PFSK-1 (cell line): Measurements from ENCODE around the gene EGR4.

Source experiments
- FOXP2 ChIP-seq: optimal IDR thresholded peaks from 2 replicates; pipeline ENCODE3; 2011; ENCODE audit warnings: borderline replicate concordance, control low read depth, inconsistent platforms; ENCODE audit not compliant: insufficient read depth; ENCODE audit errors: extremely low read length, extremely low read depth
- POLR2AphosphoS5 ChIP-seq: IDR thresholded peaks from 2 replicates; pipeline ENCODE4 v1.6.1; 2012; ENCODE audit warnings: low read depth, mild to moderate bottlenecking, control low read depth, low read length, moderate library complexity
- SIN3A ChIP-seq: IDR thresholded peaks from 2 replicates; pipeline ENCODE4 v1.6.1; 2012; ENCODE audit warnings: mild to moderate bottlenecking, low read length, moderate library complexity, borderline replicate concordance; ENCODE audit not compliant: insufficient read depth
- TF ChIP-seq, protein P1 (sequence below), 2 experiments: IDR thresholded peaks; 2 replicates each; pipeline versions ENCODE4 v1.6.1 to v1.8.0; 2011 to 2012; ENCODE audit warnings: low read depth in 2 of 2, low read length in 2 of 2, control low read depth in 1 of 2, inconsistent platforms in 1 of 2, mild to moderate bottlenecking in 1 of 2, moderate library complexity in 1 of 2; ENCODE audit not compliant: insufficient read depth in 1 of 2

DNA sequence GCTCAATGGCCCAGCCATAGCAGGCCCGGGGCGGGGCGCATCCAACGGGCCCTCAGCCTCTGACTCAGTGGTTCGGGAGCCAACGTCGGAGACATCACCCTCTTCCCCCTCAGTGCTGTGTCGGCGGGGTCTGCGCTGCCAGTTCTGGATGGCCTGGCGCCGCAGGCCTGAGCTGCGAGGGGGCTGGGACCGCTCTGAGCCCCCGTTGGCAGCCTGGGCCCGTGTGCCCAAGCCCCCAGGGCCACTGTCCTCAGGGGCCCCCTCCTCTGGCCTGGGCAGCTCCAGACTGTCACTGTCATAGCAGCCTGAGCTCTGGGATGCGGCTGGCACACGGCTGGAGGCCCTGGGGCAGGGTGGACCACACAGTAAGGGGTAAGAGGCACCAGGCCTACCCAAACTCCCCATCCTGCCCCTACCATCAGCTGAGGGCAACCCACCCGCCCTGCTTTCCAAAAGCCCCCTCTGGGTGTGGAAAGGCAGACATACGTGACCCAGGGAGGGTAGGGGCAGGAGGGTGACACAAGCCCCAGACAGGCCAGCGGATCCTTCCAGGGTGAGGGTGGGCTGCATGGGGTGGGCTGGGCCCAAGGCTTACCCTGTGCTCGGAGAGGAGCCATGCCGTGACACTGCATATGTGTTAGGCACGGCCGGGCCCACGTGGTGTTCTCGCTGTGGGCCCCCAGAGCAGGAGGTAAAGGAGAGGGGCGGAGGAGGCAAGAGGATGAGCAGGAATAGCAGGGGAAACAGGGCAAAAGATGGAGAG lies 27.9 kb downstream of the EGR4 start:
- TF ChIP-seq, protein P1, sequence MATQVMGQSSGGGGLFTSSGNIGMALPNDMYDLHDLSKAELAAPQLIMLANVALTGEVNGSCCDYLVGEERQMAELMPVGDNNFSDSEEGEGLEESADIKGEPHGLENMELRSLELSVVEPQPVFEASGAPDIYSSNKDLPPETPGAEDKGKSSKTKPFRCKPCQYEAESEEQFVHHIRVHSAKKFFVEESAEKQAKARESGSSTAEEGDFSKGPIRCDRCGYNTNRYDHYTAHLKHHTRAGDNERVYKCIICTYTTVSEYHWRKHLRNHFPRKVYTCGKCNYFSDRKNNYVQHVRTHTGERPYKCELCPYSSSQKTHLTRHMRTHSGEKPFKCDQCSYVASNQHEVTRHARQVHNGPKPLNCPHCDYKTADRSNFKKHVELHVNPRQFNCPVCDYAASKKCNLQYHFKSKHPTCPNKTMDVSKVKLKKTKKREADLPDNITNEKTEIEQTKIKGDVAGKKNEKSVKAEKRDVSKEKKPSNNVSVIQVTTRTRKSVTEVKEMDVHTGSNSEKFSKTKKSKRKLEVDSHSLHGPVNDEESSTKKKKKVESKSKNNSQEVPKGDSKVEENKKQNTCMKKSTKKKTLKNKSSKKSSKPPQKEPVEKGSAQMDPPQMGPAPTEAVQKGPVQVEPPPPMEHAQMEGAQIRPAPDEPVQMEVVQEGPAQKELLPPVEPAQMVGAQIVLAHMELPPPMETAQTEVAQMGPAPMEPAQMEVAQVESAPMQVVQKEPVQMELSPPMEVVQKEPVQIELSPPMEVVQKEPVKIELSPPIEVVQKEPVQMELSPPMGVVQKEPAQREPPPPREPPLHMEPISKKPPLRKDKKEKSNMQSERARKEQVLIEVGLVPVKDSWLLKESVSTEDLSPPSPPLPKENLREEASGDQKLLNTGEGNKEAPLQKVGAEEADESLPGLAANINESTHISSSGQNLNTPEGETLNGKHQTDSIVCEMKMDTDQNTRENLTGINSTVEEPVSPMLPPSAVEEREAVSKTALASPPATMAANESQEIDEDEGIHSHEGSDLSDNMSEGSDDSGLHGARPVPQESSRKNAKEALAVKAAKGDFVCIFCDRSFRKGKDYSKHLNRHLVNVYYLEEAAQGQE (IDR thresholded peaks at IDR 0.05; ENCODE audit: insufficient read depth in 1 of 2, low read depth in 2 of 2, low read length in 2 of 2) = no peak
- TF ChIP-seq POLR2AphosphoS5 (no peak), SIN3A (no peak), FOXP2 (no peak)
